GM12891 (cell line): ENCODE results near the gene INSYN2A.

Experiments used
- POLR2A ChIP-seq: IDR thresholded peaks from 2 replicates; pipeline ENCODE4 v1.6.1; 2011; ENCODE audit warnings: low read depth, low read length, control low read depth
- TAF1 ChIP-seq: IDR thresholded peaks from 2 replicates; pipeline ENCODE4 v1.6.1; 2011; ENCODE audit warnings: low read depth, low read length, control low read depth

DNA sequence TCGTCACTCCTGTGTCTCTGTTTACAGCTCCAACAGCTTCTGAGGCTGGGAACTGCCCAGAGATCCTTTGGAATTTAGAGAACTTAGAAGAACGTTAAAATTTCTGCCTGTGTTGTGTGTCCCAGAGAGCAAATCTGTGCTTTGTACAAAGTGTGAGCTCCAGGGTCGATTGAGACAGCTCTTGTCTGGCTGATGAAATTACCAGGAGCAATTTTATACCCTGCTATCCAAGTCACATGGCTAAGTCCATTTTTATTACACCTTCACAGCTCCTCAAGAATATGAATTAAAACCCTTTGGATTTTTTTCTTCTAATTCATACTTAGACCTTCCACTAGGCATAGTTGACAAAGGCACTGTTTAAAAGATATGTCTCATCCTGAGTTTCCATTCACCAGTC, 46.5 kb upstream of the INSYN2A start:
- TF ChIP-seq POLR2A = no peak
- TF ChIP-seq TAF1 = no peak
